GM18909 (cell line): ENCODE data around the gene PROM2.

Experiments
- ATAC-seq: cut with Tn5 transposase; IDR thresholded peaks from one replicate; pipeline ENCODE4 v1.9.1; 2021; ENCODE audit warnings: mild to moderate bottlenecking; ENCODE audit not compliant: unreplicated experiment, poor library complexity

The PROM2 gene

DNA sequence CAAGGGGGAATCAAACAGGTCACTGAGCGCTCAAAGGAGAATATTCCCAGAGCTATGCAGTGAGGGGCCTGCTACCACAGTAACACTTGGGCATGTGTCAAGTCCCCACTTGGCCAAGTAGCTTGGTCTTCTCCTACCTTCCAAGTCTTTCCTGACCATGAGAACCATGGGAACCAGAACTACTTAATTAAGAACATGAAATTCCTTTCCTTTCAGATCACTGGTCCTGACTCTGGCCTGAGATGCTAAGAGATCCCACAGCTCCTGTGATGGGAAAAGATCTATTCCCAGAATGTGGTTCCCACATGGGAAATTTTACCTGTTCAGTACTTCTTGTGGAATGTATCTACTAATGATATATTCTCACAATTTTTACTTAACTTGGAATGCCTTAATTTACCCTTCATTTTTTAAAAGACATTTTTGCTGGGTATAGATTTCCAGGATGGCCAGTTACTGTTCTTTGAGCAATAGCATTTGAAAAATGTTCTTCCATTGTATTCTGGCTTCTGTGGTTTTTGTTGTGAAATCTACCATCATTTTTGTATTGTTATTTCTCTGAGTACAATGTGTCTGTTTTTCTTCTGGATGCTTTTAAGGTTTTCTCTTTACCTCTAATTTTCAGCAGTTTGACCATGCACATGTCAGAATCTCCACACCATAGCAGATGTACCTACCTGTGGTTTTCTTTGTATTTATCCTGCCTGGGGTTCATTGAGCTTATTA is 60.8 kb downstream of the PROM2 start:
- no peak for ATAC-seq

GRCh38 chr2:95336406-95336805 is 62.2 kb downstream of the PROM2 start:
- ATAC-seq, result no peak

- ATAC-seq, result no peak
Observed at GRCh38 chr2:95337829-95338228, 63.6 kb downstream of the PROM2 start.
